Spleen (tissue), 7 donors: Measurements from ENCODE around the gene LMAN1.

ENCODE experiments used
- POLR2A ChIP-seq, 3 donors: fragments of 450-650 bp; IDR thresholded peaks; one replicate each; pipeline ENCODE4 v1.5.1; 2017; ENCODE audit warnings: antibody characterized with exemption in 3 of 3, mild to moderate bottlenecking in 1 of 3
- POLR2AphosphoS5 ChIP-seq, 3 donors: sonication (generic); formaldehyde crosslinking; IDR thresholded peaks; one replicate each; pipeline ENCODE4 v1.5.1; 2017; ENCODE audit warnings: antibody characterized with exemption in 3 of 3
- TF ChIP-seq, protein P1 (sequence below), 11 experiments: fragments of 200-600 bp in 7 of 11; fragments of 450-650 bp in 4 of 11; sonication (generic) in 4 of 11; IDR thresholded peaks in 8 of 11; conservative IDR thresholded peaks in 3 of 11; 1 replicate in 7 of 11; 2 replicates in 4 of 11; pipeline versions ENCODE4 v1.4.0 to v1.8.0; 2016 to 2021; ENCODE audit warnings: antibody characterized with exemption in 11 of 11, inconsistent platforms in 4 of 11, mild to moderate bottlenecking in 1 of 11
- donor health status: DM: no; HTN: no; CAD: no; lungs with moderate emphysema.
- donor health status: DM: no; HTN: no; CAD: no.
- donor health status: DM: no; HTN: no; CAD: no.

- TF ChIP-seq POLR2A (IDR thresholded peaks at IDR 0.05) (no peak), POLR2AphosphoS5 (IDR thresholded peaks at IDR 0.05) (no peak)
- TF ChIP-seq, protein P1, sequence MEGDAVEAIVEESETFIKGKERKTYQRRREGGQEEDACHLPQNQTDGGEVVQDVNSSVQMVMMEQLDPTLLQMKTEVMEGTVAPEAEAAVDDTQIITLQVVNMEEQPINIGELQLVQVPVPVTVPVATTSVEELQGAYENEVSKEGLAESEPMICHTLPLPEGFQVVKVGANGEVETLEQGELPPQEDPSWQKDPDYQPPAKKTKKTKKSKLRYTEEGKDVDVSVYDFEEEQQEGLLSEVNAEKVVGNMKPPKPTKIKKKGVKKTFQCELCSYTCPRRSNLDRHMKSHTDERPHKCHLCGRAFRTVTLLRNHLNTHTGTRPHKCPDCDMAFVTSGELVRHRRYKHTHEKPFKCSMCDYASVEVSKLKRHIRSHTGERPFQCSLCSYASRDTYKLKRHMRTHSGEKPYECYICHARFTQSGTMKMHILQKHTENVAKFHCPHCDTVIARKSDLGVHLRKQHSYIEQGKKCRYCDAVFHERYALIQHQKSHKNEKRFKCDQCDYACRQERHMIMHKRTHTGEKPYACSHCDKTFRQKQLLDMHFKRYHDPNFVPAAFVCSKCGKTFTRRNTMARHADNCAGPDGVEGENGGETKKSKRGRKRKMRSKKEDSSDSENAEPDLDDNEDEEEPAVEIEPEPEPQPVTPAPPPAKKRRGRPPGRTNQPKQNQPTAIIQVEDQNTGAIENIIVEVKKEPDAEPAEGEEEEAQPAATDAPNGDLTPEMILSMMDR (IDR thresholded peaks at IDR 0.05 in 8 of 11, conservative IDR thresholded peaks at IDR 0.05 in 3 of 11): no peak
Measured at GRCh38 chr18:59385191-59385590, 26.1 kb upstream of the LMAN1 start.
